ENCODE data around the gene TRIM7.

DNA sequence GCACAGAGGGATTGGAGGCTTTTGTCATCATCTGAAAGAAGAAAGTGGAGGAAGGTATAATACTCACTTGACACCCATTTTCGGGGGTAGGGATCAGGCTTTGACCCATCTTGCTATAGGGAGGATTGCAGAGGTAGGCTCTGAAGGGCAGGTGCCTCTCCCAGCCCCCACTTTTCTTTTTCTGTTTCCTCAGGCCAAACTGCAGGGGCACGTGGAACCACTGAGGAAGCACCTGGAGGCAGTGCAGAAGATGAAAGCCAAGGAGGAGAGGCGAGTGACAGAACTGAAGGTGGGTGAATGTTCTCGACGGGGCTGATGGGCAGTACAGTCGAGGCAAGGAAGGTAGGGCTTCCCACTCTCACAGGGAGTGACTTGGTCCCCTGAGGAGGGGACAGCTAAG, 25.6 kb upstream of the TRIM7 start:
- no peak for TF ChIP-seq EZH2 (IDR thresholded peaks at IDR 0.05; ENCODE audit: insufficient read depth, poor library complexity, severe bottlenecking)
- TF ChIP-seq EZH2phosphoT487 (IDR thresholded peaks at IDR 0.05; ENCODE audit: insufficient read depth, low read depth), result no peak
